C4-2B (cell line): ENCODE results near the gene KLK5.

Experiments
- CTCF ChIP-seq: fragments of 450-650 bp; conservative IDR thresholded peaks from 2 replicates; pipeline ENCODE4 v1.5.1; 2017; ENCODE audit warnings: mild to moderate bottlenecking
- ZFX ChIP-seq: fragments of 450-650 bp; IDR thresholded peaks from 2 replicates; pipeline ENCODE4 v1.6.1; 2017

DNA sequence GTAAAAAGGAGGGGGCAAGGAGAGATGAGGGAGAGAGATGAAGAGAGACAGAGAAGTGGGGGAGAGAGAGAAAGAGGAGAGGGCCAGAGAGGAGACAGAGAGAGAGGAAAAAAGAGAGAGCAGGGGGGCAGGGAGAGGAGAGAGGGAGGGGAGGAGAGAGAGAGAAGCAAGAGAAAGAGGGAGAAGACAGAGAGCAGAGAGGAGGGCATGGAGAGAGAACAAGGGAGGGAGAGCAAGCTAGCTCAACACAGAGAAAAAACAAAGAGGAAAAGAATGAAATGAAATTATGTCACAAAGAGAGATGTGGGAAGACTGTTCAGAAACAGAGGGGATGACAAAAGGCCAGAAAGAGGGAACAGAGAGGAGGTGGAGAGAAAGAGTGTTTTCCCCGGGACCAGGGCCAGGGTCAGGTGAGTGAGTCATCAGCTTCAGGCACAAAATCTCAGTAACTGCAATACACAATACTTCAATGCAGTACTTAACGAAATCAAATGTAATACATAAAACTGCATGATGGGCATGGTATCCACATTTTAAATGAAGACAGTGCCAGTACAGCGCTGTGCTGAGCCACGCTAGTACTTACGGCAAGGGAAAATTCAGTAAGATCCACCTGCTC is 26.0 kb upstream of the KLK5 start:
- TF ChIP-seq CTCF, result no peak
- no peak for TF ChIP-seq ZFX
